Cardiac fibroblast (primary cell): ENCODE results near the gene ADAMTS2.

ENCODE experiments used
- DNase-seq, 2 donors: peaks; one replicate each; pipeline versions ENCODE4 v3.0.0 to v3.0.0-alpha.2; 2010; ENCODE audit warnings: low read depth in 2 of 2
- H3K4me3 ChIP-seq, 2 donors: replicated peaks in 1 of 2; 1 replicate in 1 of 2; 2 replicates in 1 of 2; pipeline ENCODE4 v1.5.1; 2011; ENCODE audit warnings: low read depth in 2 of 2, low read length in 2 of 2, mild to moderate bottlenecking in 2 of 2, moderate library complexity in 1 of 2
- TF ChIP-seq, protein P1 (sequence below): IDR thresholded peaks from one replicate; pipeline ENCODE4 v1.5.1; 2011; ENCODE audit warnings: low read depth, mild to moderate bottlenecking, low read length, inconsistent platforms

Gene ADAMTS2

DNA sequence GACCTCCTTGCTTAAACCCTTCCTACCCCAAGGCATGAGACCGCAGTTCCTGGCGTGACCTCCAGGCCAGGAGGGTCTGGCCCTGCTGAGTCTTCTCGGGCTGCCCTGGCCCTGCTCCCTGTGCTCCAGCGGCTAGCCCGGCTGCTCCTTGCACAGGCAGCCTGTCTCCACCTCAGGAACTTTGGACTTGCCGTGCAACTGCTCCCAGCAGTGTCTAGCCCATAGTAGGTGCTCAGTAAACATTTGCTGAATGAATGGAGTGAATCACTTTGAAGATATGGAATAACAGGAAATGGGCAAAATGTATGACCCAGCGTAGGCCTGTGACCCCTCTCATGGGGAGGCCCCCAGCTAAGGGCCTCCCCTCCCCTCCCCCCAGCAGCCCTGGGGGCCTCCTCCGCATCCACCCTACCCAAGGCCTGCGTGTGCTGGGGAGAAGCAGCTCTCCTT, 158.0 kb downstream of the ADAMTS2 start:
- TF ChIP-seq, protein P1, sequence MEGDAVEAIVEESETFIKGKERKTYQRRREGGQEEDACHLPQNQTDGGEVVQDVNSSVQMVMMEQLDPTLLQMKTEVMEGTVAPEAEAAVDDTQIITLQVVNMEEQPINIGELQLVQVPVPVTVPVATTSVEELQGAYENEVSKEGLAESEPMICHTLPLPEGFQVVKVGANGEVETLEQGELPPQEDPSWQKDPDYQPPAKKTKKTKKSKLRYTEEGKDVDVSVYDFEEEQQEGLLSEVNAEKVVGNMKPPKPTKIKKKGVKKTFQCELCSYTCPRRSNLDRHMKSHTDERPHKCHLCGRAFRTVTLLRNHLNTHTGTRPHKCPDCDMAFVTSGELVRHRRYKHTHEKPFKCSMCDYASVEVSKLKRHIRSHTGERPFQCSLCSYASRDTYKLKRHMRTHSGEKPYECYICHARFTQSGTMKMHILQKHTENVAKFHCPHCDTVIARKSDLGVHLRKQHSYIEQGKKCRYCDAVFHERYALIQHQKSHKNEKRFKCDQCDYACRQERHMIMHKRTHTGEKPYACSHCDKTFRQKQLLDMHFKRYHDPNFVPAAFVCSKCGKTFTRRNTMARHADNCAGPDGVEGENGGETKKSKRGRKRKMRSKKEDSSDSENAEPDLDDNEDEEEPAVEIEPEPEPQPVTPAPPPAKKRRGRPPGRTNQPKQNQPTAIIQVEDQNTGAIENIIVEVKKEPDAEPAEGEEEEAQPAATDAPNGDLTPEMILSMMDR, result peak; percentile 35
- no peak overlapping the region for H3K4me3 ChIP-seq
- DNase-seq, result no peak

GRCh38 chr5:179186801-179187200, 158.5 kb downstream of the ADAMTS2 start:
- TF ChIP-seq, protein P1, result no peak

GRCh38 chr5:179185941-179186411, 159.3 kb downstream of the ADAMTS2 start:
- H3K4me3 ChIP-seq, result no peak overlapping the region
- no peak for DNase-seq
- TF ChIP-seq, protein P1, result no peak

More at GRCh38 chr5:179186801-179187200, 158.5 kb downstream of the ADAMTS2 start:
- no peak for DNase-seq
- H3K4me3 ChIP-seq, result no peak overlapping the region

DNA sequence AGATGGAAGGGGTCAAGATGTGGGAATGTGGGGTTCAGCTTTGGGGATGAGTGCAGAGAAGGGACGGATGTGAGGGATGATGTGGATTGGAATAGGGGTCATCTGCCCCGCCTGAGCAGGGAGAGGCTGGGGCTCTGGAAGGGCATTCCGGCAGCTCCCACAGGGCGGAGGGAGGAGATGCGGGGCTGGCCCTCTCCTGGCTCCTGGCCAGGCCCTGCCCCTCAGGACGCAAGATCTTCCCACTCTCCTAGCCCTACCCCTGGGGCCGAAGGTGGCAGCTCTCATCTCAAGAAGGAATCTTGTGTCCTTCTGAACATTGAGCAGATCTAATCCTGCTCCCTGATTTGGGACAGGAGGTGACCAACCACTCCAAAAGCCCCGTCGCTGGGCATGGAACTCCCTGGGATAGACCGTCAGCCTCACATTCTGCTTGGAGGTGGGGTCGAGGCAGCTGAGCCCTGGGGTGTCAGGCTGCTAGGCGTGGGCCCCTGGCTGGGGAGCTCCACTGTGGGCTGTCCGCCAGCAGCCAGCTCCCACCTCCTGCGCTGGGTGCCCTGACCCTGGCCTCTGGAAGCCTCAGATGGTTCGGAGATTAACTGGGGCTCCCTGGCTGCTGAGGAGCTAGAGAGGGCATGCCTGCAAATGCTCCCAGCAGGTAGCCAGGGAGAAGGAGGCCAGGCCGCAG, 159.9 kb downstream of the ADAMTS2 start:
- TF ChIP-seq, protein P1, result no peak
- H3K4me3 ChIP-seq, result no peak overlapping the region
- DNase-seq, result no peak

DNA sequence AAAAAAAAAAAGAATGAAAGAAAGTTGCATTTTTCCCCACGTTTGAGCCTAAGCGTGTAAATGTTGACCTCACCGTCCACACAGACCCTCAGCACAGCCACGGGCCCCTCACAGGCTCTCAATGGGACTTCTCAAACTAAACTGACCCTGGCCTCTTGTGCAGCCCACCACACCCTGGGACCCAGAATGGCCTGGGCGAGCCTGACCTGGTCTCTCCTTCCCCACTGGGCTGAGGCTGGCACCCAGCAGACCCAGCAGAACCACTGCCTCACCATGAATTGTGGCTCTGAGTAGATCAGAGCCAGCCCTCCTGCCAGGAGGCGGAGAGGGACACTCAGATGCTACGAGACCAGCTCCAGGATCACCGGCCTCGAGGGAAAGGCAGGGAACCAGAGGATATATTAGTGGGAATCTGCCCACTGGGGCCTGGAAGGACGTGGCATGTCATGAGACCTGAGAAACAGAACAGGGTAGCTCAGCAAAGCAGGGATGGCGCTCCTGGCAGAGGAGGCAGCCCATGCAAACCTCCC, 160.7 kb downstream of the ADAMTS2 start:
- no peak overlapping the region for H3K4me3 ChIP-seq
- DNase-seq, result no peak
- TF ChIP-seq, protein P1, result no peak

GRCh38 chr5:179183481-179183880, 161.8 kb downstream of the ADAMTS2 start:
- DNase-seq, result no peak
- no peak overlapping the region for H3K4me3 ChIP-seq
- TF ChIP-seq, protein P1, result no peak

DNA sequence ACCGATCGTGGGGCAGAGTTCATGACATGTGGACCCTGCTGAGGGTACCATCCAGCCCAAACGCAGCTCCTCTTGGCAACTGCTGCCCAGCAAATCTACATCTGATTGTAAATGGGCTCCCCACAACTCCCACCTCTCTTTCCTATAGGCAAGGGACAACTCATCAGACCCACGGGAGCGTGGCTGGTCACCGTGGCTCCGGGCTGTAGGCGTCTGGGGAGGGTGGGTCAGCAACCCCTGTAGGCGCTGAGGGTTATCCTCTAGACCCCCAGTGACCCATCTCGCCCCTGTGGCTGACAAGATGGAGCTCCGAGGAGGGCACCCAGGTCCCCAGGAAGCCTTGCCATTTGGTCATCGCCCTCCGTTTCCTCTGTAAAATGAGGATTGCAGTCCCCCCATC, 162.7 kb downstream of the ADAMTS2 start:
- TF ChIP-seq, protein P1, result no peak
- no peak for DNase-seq
- no peak overlapping the region for H3K4me3 ChIP-seq
